OCI-LY7 (cell line): ENCODE results near the gene TXNRD1.

ENCODE experiments used
- CTCF ChIP-seq: fragments of 200-600 bp; sonication (generic); conservative IDR thresholded peaks from 2 replicates; pipeline ENCODE4 v1.5.1; 2014; ENCODE audit warnings: mild to moderate bottlenecking, antibody characterized with exemption, low read length, moderate library complexity, mixed read lengths
- EZH2phosphoT487 ChIP-seq: fragments of 200-600 bp; sonication (generic); IDR thresholded peaks from 2 replicates; pipeline ENCODE4 v1.6.1; 2018; ENCODE audit warnings: low read depth, borderline replicate concordance, mild to moderate bottlenecking, mixed run types, antibody characterized with exemption, low read length, moderate library complexity, mixed read lengths

- TF ChIP-seq CTCF (peak; percentile 98), EZH2phosphoT487 (no peak)
Observed at GRCh38 chr12:104381731-104382480, 166.3 kb downstream of the TXNRD1 start.
